T follicular helper cell (primary cell): Measurements from ENCODE around the gene DYNC1LI1.
"Not testable (repeated sequence)": the region's sequence is repeated elsewhere in the genome, so short reads cannot be mapped to it uniquely, and the experiment has no call there.

Experiments used
- DNase-seq: peaks from one replicate; pipeline ENCODE4 v3.0.0-alpha.2; 2020; ENCODE audit warnings: low read depth

DYNC1LI1 gene

GRCh38 chr3:32531010-32531647 is 39.5 kb downstream of the DYNC1LI1 start:
- no peak for DNase-seq

DNA sequence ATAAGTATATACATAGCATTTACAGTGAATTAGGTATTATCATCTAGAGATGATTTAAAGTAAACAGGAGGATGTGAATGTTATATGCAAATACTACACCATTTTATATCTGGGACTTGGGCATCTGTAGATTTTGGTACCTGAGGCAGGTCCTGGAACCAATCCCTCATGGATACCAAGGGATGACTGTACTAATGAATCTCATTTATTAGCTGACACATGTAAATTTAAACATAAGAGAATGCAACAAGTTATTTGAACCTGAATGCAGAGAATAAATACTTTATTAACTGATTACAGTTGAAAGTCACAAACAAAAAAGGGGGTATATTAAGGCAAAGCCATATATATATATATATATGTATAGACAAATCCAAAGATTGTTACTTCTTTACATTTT is 44.9 kb downstream of the DYNC1LI1 start:
- no peak for DNase-seq

DNA sequence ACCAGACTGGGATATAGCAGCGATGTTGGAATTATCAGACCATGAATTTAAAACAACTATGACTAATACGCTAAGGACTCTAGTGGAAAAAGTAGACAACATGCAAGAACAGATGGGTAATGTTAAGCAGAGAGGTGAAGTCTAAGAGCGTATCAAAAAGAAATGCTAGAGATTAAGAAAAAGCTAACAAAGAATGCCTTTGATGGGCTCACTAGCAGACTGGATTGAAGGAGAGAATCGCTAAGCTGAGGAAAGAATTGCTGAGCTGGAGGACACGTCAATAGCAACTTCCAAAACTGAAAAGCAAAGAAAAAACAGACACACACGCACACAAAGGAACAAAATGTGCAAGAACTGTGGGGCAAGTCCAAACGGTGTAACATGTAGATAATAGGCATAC is 48.0 kb downstream of the DYNC1LI1 start:
- no peak for DNase-seq

DNA sequence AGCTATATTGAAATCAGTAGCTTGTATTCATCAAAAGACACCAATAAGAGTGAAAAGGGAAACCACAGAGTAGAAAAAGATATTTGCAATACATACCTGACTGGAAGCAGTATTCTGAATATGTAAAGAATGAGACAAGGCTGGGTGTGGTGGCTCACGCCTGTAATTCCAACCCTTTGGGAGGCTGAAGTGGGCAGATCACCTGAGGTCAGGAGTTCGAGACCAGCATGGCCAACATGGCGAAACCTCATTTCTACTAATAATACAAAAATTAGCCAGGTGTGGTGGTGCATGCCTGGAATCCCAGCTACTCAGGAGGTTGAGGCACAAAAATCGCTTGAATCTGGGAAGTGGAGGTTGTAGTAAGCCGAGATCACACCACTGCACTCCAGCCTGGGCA is 51.7 kb downstream of the DYNC1LI1 start:
- DNase-seq, result not testable (repeated sequence)

GRCh38 chr3:32516751-32517150 is 53.9 kb downstream of the DYNC1LI1 start:
- DNase-seq, result not testable (repeated sequence)

DNA sequence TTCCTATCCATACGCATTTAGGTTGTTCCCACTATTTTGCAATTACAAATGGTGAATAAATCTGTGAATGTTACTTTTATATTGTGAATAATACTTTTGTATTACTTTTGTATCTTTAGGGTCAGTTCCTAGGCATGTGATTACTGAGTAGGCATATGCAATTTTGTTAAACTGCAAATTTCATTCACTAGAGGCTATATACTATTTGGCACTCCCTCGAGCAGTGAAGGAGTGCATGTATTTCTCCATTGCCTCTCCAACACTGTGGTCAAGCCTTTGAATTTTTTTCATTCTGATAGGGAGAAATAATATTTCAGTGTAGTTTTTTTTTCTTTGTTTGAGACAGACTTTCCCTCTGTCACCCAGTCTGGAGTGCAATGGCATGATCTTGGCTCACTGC is 59.7 kb downstream of the DYNC1LI1 start:
- DNase-seq, result no peak

- peak; percentile 48 for DNase-seq
These were observed 60.5 kb downstream of the DYNC1LI1 start for GRCh38 chr3:32510075-32510724.

- no peak for DNase-seq
These were observed 61.9 kb downstream of the DYNC1LI1 start for GRCh38 chr3:32508711-32509110.

DNA sequence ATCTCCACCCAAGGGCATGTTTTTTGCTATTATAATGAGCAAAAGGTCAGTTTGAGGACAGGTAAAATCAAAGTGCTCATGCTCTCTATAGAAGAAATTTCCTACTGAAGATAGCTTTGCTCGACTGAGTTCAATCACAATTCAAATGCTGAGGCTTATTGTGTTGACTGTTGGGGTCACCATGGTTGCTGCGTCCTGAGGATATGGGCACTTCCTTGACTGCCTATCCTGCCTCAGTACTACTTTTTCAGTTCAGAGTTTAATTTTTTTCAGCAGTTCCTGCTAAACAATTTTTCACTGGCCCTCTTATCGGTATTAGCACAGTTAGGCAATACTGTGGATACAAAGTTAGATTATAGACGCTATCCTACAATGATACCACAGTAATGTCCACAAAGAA is 64.2 kb downstream of the DYNC1LI1 start:
- no peak for DNase-seq

- no peak for DNase-seq
These were observed 67.7 kb downstream of the DYNC1LI1 start for GRCh38 chr3:32502946-32503286.

- DNase-seq, result peak; percentile 65
These were observed 68.3 kb downstream of the DYNC1LI1 start, which contains the start of gene CMTM6 for GRCh38 chr3:32502118-32502945. TSS of gene CMTM6 (minus strand) at chr3:32502852. CDS start at chr3:32502745, 107 bp downstream.

DNA sequence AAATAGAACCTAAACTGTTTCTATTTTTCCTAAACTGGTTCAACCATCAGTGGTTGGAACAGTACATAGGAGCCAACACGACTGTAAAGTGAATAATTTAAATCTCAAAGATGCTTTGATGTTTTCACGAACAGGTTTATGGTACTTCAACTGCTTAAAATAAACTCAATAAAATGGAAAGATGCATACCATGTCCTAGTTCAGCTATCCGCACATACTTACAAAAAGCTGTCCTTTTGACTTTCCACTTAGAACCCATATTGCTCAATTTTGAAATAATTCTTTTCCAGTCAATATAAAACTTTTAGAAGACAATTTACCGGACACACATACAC is 68.9 kb downstream of the DYNC1LI1 start:
- no peak for DNase-seq

- DNase-seq, result no peak
These were observed 69.5 kb downstream of the DYNC1LI1 start for GRCh38 chr3:32500880-32501782.

DNA sequence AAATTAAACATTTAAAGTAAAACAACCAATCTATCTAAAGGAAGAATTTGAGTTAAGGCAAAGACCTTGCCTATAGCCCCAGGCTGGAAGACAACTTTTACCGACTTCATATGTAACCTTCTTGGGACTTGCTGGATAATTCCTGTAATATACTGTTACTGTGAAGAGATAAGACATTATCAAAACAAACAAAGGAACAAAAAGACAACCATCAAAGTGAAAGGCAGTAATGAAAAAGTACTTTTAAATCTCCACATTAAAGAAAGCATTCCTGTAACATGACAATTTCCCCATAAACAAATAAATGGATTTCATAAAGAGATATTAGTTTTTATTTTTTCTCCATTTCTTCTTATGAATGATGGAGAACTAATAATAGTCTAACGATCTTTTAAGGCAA is 70.4 kb downstream of the DYNC1LI1 start:
- no peak for DNase-seq

DNA sequence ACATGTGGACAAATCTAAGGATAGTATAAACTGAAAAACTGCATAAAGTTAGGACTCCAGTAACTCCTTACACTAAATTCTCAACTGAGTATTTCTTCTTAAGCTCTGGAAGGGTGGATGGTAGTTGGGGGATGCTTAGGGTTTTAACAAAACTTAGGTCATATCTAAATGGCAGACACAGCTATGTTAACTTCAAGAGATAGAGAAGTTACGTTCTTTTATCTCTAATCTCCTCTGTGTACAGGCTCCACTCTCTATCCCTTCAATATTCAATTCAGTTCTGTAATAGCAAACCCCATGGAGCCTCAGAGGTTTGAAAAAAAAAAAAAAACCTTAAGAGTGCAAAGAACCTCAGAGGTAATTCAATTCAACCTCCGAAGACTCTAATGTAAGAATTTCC is 71.1 kb downstream of the DYNC1LI1 start:
- no peak for DNase-seq

DNA sequence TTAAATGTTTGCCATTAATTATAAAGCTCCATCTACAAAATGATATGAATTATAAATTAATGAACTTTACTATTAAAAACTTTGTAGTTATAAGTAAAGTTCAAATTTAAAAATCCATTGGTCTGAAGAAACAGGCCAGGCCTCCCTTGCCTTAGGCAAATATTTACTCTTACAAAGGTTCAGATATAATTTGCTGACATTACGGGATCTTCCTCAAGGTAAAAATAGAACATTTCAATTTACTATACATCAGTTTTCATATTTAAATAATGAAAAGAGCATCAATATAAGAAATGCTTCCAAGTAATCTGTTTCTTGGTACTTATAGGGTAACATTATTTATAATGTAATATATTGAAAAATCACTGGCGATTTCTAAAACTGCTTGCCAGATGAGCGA is 71.7 kb downstream of the DYNC1LI1 start:
- DNase-seq, result no peak

GRCh38 chr3:32498252-32498651 is 72.4 kb downstream of the DYNC1LI1 start:
- DNase-seq, result no peak

- DNase-seq, result no peak
These were observed 75.0 kb downstream of the DYNC1LI1 start for GRCh38 chr3:32495609-32496008.

- DNase-seq, result no peak
These were observed 75.6 kb downstream of the DYNC1LI1 start for GRCh38 chr3:32495085-32495484.

- no peak for DNase-seq
These were observed 76.9 kb downstream of the DYNC1LI1 start for GRCh38 chr3:32493437-32494414.
